ENCODE measurements around the gene WDR27.

The WDR27 gene

DNA sequence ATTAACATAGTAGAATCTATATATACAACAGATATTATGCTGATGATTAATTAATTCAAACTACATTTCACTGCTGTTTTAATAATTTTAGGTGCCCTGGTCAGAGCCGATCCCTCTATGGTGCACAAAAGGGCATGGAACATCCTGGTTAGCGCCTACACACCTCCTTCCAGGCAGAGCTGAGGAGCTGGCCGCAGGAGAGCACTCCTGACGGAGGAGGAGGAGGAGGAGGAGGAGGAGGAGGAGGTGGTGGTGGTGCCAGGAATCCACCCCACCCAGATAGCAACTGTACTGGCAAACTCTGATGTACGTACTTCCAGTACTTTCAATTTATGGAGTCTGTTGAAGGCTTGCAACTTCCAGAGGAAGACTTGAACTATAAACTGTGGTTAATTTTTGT is 244.1 kb downstream of the WDR27 start:
- no peak for TF ChIP-seq EZH2phosphoT487 (IDR thresholded peaks at IDR 0.05; ENCODE audit: borderline replicate concordance)
- TF ChIP-seq, protein P1, sequence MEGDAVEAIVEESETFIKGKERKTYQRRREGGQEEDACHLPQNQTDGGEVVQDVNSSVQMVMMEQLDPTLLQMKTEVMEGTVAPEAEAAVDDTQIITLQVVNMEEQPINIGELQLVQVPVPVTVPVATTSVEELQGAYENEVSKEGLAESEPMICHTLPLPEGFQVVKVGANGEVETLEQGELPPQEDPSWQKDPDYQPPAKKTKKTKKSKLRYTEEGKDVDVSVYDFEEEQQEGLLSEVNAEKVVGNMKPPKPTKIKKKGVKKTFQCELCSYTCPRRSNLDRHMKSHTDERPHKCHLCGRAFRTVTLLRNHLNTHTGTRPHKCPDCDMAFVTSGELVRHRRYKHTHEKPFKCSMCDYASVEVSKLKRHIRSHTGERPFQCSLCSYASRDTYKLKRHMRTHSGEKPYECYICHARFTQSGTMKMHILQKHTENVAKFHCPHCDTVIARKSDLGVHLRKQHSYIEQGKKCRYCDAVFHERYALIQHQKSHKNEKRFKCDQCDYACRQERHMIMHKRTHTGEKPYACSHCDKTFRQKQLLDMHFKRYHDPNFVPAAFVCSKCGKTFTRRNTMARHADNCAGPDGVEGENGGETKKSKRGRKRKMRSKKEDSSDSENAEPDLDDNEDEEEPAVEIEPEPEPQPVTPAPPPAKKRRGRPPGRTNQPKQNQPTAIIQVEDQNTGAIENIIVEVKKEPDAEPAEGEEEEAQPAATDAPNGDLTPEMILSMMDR (conservative IDR thresholded peaks at IDR 0.05; ENCODE audit: low read length): no peak
- H4K20me1 ChIP-seq (ENCODE audit: insufficient read depth, low read length, poor library complexity, severe bottlenecking): no peaks in the 10 kb centered on the region
- H3K9ac ChIP-seq (ENCODE audit: low read depth, low read length, poor library complexity, severe bottlenecking): no peak overlapping the region
- H3F3A ChIP-seq (ENCODE audit: low read depth): no peaks in the 10 kb centered on the region
- H3K27me3 ChIP-seq (ENCODE audit: insufficient read depth, low read length, poor library complexity, severe bottlenecking): no peaks in the 10 kb centered on the region
- no peaks in the 10 kb centered on the region for H3K9me2 ChIP-seq (replicated peaks; ENCODE audit: low read depth, low read length)
- H3K4me3 ChIP-seq (ENCODE audit: low read length, poor library complexity, severe bottlenecking): no peak overlapping the region
- no peak overlapping the region for H2AFZ ChIP-seq (ENCODE audit: low read length)
- H3K4me2 ChIP-seq (ENCODE audit: low read depth, low read length, poor library complexity, severe bottlenecking): no peak overlapping the region
- H3K36me3 ChIP-seq (ENCODE audit: insufficient read depth, low read length): no peaks in the 10 kb centered on the region
- H3K9me3 ChIP-seq (ENCODE audit: insufficient read depth, low read depth, low read length): peaks cover 12% of the 10 kb centered on the region; the same call in 1 of the 2 replicates
- no peaks in the 10 kb centered on the region for H3K79me2 ChIP-seq (ENCODE audit: insufficient read depth, low read length)
- no peaks in the 10 kb centered on the region for H3K4me1 ChIP-seq (ENCODE audit: insufficient read depth, low read length, poor library complexity, severe bottlenecking)

DNA sequence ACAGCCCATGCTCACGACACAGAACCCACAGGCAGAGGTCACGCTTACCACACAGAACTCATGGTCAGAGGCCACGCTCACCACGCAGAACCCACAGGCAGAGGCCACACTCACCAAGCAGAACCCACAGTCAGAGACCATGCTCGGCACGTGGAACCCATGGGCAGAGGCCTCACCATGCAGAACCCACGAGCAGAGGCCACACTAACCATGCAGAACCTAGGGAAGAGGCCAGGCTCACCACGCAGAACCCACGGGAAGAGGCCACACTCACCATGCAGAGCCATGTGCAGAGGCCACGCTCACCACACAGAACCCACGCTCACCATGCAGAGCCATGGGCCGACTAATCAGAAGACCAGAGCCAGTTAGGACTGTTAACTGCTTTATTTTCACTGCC is 245.0 kb downstream of the WDR27 start:
- H3K36me3 ChIP-seq (ENCODE audit: insufficient read depth, low read length): no peaks in the 10 kb centered on the region
- no peak overlapping the region for H3K4me3 ChIP-seq (ENCODE audit: low read length, poor library complexity, severe bottlenecking)
- no peaks in the 10 kb centered on the region for H3K4me1 ChIP-seq (ENCODE audit: insufficient read depth, low read length, poor library complexity, severe bottlenecking)
- no peaks in the 10 kb centered on the region; the same call in 1 of the 2 replicates for H3K9me2 ChIP-seq (replicated peaks; ENCODE audit: low read depth, low read length)
- no peaks in the 10 kb centered on the region for H3K79me2 ChIP-seq (ENCODE audit: insufficient read depth, low read length)
- peaks cover 12% of the 10 kb centered on the region; the same call in 1 of the 2 replicates for H3K9me3 ChIP-seq (ENCODE audit: insufficient read depth, low read depth, low read length)
- no peak overlapping the region for H3K9ac ChIP-seq (ENCODE audit: low read depth, low read length, poor library complexity, severe bottlenecking)
- no peaks in the 10 kb centered on the region for H4K20me1 ChIP-seq (ENCODE audit: insufficient read depth, low read length, poor library complexity, severe bottlenecking)
- H2AFZ ChIP-seq (ENCODE audit: low read length): no peak overlapping the region
- no peak overlapping the region for H3K4me2 ChIP-seq (ENCODE audit: low read depth, low read length, poor library complexity, severe bottlenecking)
- TF ChIP-seq EZH2phosphoT487 (IDR thresholded peaks at IDR 0.05; ENCODE audit: borderline replicate concordance): no peak
- TF ChIP-seq, protein P1 (conservative IDR thresholded peaks at IDR 0.05; ENCODE audit: low read length): no peak
- no peaks in the 10 kb centered on the region for H3F3A ChIP-seq (ENCODE audit: low read depth)
- H3K27me3 ChIP-seq (ENCODE audit: insufficient read depth, low read length, poor library complexity, severe bottlenecking): no peaks in the 10 kb centered on the region

DNA sequence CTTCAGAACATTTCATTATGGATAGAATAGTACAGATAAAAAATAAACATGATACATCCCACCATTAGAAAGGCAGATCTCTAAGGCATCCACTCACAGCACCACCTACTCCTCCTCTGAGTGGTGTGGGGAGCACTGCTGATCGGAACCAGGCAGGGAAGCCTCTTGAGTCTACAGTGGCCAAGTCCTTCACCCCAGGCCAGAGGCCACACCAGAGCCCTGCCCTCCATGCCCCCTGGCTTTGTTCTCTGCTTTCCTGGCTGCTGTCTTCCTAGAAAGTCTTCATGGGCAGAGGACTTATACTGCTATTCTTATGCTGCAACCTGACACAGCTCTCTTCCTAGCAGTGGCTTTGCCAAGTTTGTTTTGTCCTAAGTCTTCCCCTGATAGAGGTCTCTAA is 246.4 kb downstream of the WDR27 start:
- H3K9me3 ChIP-seq (ENCODE audit: insufficient read depth, low read depth, low read length): peaks cover 16% of the 10 kb centered on the region; the same call in 1 of the 2 replicates
- no peak overlapping the region for H3K4me2 ChIP-seq (ENCODE audit: low read depth, low read length, poor library complexity, severe bottlenecking)
- H3K4me3 ChIP-seq (ENCODE audit: low read length, poor library complexity, severe bottlenecking): no peak overlapping the region
- H3K9ac ChIP-seq (ENCODE audit: low read depth, low read length, poor library complexity, severe bottlenecking): no peak overlapping the region
- H3K4me1 ChIP-seq (ENCODE audit: insufficient read depth, low read length, poor library complexity, severe bottlenecking): no peaks in the 10 kb centered on the region
- no peak for TF ChIP-seq EZH2phosphoT487 (IDR thresholded peaks at IDR 0.05; ENCODE audit: borderline replicate concordance)
- TF ChIP-seq, protein P1 (conservative IDR thresholded peaks at IDR 0.05; ENCODE audit: low read length): no peak
- no peaks in the 10 kb centered on the region for H3K27me3 ChIP-seq (ENCODE audit: insufficient read depth, low read length, poor library complexity, severe bottlenecking)
- H3F3A ChIP-seq (ENCODE audit: low read depth): no peaks in the 10 kb centered on the region
- H3K9me2 ChIP-seq (replicated peaks; ENCODE audit: low read depth, low read length): no peaks in the 10 kb centered on the region; the same call in 1 of the 2 replicates
- no peaks in the 10 kb centered on the region for H3K79me2 ChIP-seq (ENCODE audit: insufficient read depth, low read length)
- H2AFZ ChIP-seq (ENCODE audit: low read length): no peak overlapping the region
- no peaks in the 10 kb centered on the region for H4K20me1 ChIP-seq (ENCODE audit: insufficient read depth, low read length, poor library complexity, severe bottlenecking)
- H3K36me3 ChIP-seq (ENCODE audit: insufficient read depth, low read length): no peaks in the 10 kb centered on the region

Measured in Loucy (cell line).